ENCODE results near the gene CENPE.

CENPE gene

GRCh38 chr4:103199009-103199408, 866 bp upstream of the CENPE start:
- Histone ChIP-seq H3K36me3 (ENCODE audit: control insufficient read depth in 2 of 2, insufficient read depth in 1 of 2, low read length in 2 of 2) (peaks cover 11 to 23% of the 10 kb centered on the region in 2 experiments; a peak in 2 of 3 replicates), H3K9me3 (ENCODE audit: control insufficient read depth, insufficient read depth, low read depth, low read length) (no peaks in the 10 kb centered on the region), H3K4me3 (ENCODE audit: low read depth, low read length) (no peak overlapping the region), H3K4me1 (ENCODE audit: control insufficient read depth, insufficient read depth, low read length) (no peaks in the 10 kb centered on the region), H3K27ac (ENCODE audit: extremely low read depth, low read depth, low read length) (no peak overlapping the region)
- TF ChIP-seq ZNF18 (tag by site-specific recombination; IDR thresholded peaks at IDR 0.05) (no peak), HOXA7 (CRISPR knock-in tag; IDR thresholded peaks at IDR 0.05; ENCODE audit: borderline replicate concordance) (no peak), ZSCAN23 (tag by site-specific recombination; IDR thresholded peaks at IDR 0.05) (no peak), ZNF777 (tag by site-specific recombination; IDR thresholded peaks at IDR 0.05; ENCODE audit: borderline replicate concordance) (no peak), ZNF768 (tag by site-specific recombination; IDR thresholded peaks at IDR 0.05) (no peak), ZNF157 (tag by site-specific recombination; IDR thresholded peaks at IDR 0.05) (no peak), ZNF132 (tag by site-specific recombination; IDR thresholded peaks at IDR 0.05; ENCODE audit: borderline replicate concordance) (no peak)
- TF ChIP-seq, protein P1, sequence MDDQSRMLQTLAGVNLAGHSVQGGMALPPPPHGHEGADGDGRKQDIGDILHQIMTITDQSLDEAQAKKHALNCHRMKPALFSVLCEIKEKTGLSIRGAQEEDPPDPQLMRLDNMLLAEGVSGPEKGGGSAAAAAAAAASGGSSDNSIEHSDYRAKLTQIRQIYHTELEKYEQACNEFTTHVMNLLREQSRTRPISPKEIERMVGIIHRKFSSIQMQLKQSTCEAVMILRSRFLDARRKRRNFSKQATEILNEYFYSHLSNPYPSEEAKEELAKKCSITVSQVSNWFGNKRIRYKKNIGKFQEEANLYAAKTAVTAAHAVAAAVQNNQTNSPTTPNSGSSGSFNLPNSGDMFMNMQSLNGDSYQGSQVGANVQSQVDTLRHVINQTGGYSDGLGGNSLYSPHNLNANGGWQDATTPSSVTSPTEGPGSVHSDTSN (CRISPR knock-in tag; IDR thresholded peaks at IDR 0.05) = no peak
- ChIA-PET CTCF (interaction anchor here (0.6 kb wide), 1 partner anchor 607 kb away, joined by 4 read pairs; no protein-coding TSS in a partner anchor), POLR2A (no interaction called here)

- no peak for TF ChIP-seq ZNF660 (tag by site-specific recombination; IDR thresholded peaks at IDR 0.05)
- no peak for TF ChIP-seq ZNF837 (tag by site-specific recombination; IDR thresholded peaks at IDR 0.05)
- TF ChIP-seq ZNF701 (tag by site-specific recombination; IDR thresholded peaks at IDR 0.05) = no peak
- TF ChIP-seq CTCF (tag by site-specific recombination; IDR thresholded peaks at IDR 0.05) = no peak
- no peak for TF ChIP-seq ZNF24 (tag by site-specific recombination; IDR thresholded peaks at IDR 0.05)
- TF ChIP-seq ZNF292 (tag by site-specific recombination; IDR thresholded peaks at IDR 0.05; ENCODE audit: borderline replicate concordance, low read depth) = no peak
- TF ChIP-seq OVOL3 (tag by site-specific recombination; IDR thresholded peaks at IDR 0.05) = no peak
- no peak for TF ChIP-seq ZBTB21 (tag by site-specific recombination; IDR thresholded peaks at IDR 0.05)
- no peak for TF ChIP-seq ZNF707 (tag by site-specific recombination; IDR thresholded peaks at IDR 0.05)
- TF ChIP-seq HOXC10 (CRISPR knock-in tag; IDR thresholded peaks at IDR 0.05) = no peak
- no peak for TF ChIP-seq GFI1B (tag by site-specific recombination; IDR thresholded peaks at IDR 0.05)
- TF ChIP-seq HOXD13 (CRISPR knock-in tag; IDR thresholded peaks at IDR 0.05; ENCODE audit: borderline replicate concordance) = no peak
- TF ChIP-seq ZNF596 (tag by site-specific recombination; IDR thresholded peaks at IDR 0.05) = no peak
- TF ChIP-seq ZNF548 (tag by site-specific recombination; IDR thresholded peaks at IDR 0.05) = no peak
- TF ChIP-seq GLI2 (tag by site-specific recombination; IDR thresholded peaks at IDR 0.05; ENCODE audit: borderline replicate concordance, low read depth) = no peak
- no peak for TF ChIP-seq ZNF184 (tag by site-specific recombination; IDR thresholded peaks at IDR 0.05)
- TF ChIP-seq, protein P2, sequence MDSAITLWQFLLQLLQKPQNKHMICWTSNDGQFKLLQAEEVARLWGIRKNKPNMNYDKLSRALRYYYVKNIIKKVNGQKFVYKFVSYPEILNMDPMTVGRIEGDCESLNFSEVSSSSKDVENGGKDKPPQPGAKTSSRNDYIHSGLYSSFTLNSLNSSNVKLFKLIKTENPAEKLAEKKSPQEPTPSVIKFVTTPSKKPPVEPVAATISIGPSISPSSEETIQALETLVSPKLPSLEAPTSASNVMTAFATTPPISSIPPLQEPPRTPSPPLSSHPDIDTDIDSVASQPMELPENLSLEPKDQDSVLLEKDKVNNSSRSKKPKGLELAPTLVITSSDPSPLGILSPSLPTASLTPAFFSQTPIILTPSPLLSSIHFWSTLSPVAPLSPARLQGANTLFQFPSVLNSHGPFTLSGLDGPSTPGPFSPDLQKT (IDR thresholded peaks at IDR 0.05; ENCODE audit: borderline replicate concordance, low read depth, low read length) = no peak
- TF ChIP-seq, protein P3, sequence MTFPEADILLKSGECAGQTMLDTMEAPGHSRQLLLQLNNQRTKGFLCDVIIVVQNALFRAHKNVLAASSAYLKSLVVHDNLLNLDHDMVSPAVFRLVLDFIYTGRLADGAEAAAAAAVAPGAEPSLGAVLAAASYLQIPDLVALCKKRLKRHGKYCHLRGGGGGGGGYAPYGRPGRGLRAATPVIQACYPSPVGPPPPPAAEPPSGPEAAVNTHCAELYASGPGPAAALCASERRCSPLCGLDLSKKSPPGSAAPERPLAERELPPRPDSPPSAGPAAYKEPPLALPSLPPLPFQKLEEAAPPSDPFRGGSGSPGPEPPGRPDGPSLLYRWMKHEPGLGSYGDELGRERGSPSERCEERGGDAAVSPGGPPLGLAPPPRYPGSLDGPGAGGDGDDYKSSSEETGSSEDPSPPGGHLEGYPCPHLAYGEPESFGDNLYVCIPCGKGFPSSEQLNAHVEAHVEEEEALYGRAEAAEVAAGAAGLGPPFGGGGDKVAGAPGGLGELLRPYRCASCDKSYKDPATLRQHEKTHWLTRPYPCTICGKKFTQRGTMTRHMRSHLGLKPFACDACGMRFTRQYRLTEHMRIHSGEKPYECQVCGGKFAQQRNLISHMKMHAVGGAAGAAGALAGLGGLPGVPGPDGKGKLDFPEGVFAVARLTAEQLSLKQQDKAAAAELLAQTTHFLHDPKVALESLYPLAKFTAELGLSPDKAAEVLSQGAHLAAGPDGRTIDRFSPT (tag by site-specific recombination; IDR thresholded peaks at IDR 0.05) = no peak
- TF ChIP-seq ZNF777 (tag by site-specific recombination; IDR thresholded peaks at IDR 0.05; ENCODE audit: borderline replicate concordance) = no peak
- no peak for TF ChIP-seq KLF1 (tag by site-specific recombination; IDR thresholded peaks at IDR 0.05)
- H3K27ac ChIP-seq (ENCODE audit: extremely low read depth, low read depth, low read length) = peak overlapping the region; percentile 28; the same call in 1 of the 2 replicates
- POLR2A ChIA-PET = no interaction called here
Observed at GRCh38 chr4:103197765-103198110, 405 bp downstream of the CENPE start.

More at GRCh38 chr4:103197765-103198110, 405 bp downstream of the CENPE start:
- Histone ChIP-seq H3K9me3 (ENCODE audit: control insufficient read depth, insufficient read depth, low read depth, low read length) (no peaks in the 10 kb centered on the region), H3K4me3 (ENCODE audit: low read depth, low read length) (peak overlapping the region; percentile 83), H3K4me1 (ENCODE audit: control insufficient read depth, insufficient read depth, low read length) (no peaks in the 10 kb centered on the region), H3K36me3 (ENCODE audit: control insufficient read depth in 2 of 2, insufficient read depth in 1 of 2, low read length in 2 of 2) (peaks cover 18 to 34% of the 10 kb centered on the region in 2 experiments; a peak in 2 of 3 replicates)
- CTCF ChIA-PET = no interaction called here

All from HEK293 (cell line).